Articular chondrocyte of knee joint (primary cell): ENCODE data around the gene UBE2J2. TPM values are rescaled to one million over a fixed set of nuclear protein-coding genes. Genes with fewer than 3 reads are reported as not detected.

Experiments used
- small RNA-seq: library from RNA; depleted of rRNA; stranded (forward); fragments of <200 nt; gene quantifications from one replicate; pipeline ENCODE3, GENCODE V24; 2012
- total RNA-seq: library from RNA; depleted of rRNA; stranded (reverse); fragments of >200 nt; gene quantifications from 2 replicates; pipeline ENCODE4 v1.2.3, GENCODE V29; 2012

UBE2J2 gene
- total RNA-seq = 26.9 and 30.3 TPM in 2 replicates

GRCh38 chr1:1273512-1274298 is at the start of gene UBE2J2:
Gene UBE2J2, minus strand, starts transcription at chr1:1273854. Its CDS starts 5,862 bp downstream, at chr1:1267992.

GRCh38 chr1:1307923-1308755 is 34.5 kb upstream of the UBE2J2 start, which contains the start of the genes ACAP3 and PUSL1:
Gene ACAP3, minus strand, starts transcription at chr1:1307930. Its CDS starts 115 bp downstream, at chr1:1307815.
Gene PUSL1, plus strand, starts transcription at chr1:1308597. Its CDS starts 47 bp downstream, at chr1:1308644.

GRCh38 chr1:1246577-1247340 is 26.9 kb downstream of the UBE2J2 start, which contains the start of gene C1QTNF12:
Gene C1QTNF12, minus strand, starts transcription at chr1:1246722. Its CDS starts 32 bp downstream, at chr1:1246690.

GRCh38 chr1:1232208-1232795 is 41.4 kb downstream of the UBE2J2 start, which contains the start of gene B3GALT6:
Gene B3GALT6, plus strand, starts transcription at chr1:1232237. Its CDS starts 42 bp downstream, at chr1:1232279.

GRCh38 chr1:1231400-1232207 is 42.0 kb downstream of the UBE2J2 start, which contains the start of gene SDF4:
Gene SDF4, minus strand, starts transcription at chr1:1232001. Its CDS starts 3,229 bp downstream, at chr1:1228772.

GRCh38 chr1:1213345-1214265 is 60.0 kb downstream of the UBE2J2 start, which contains the start of gene TNFRSF4:
Gene TNFRSF4, minus strand, starts transcription at chr1:1214153. Its CDS starts 26 bp downstream, at chr1:1214127.

GRCh38 chr1:1206376-1206965 is 67.2 kb downstream of the UBE2J2 start, which contains the start of gene TNFRSF18:
Gene TNFRSF18, minus strand, starts transcription at chr1:1206592. Its CDS starts 21 bp downstream, at chr1:1206571.

Small RNA genes within 50 kb of the gene (small RNA-seq; reads per million reads assigned to genes)
- not detected for gene MIR6726

Other genes with a start within 250 kb of the UBE2J2 start
- gene RNF223, start 199.5 kb downstream of the UBE2J2 start, total RNA-seq = not detected in 2 replicates
- 4.8 and 5.2 TPM in 2 replicates for gene C1orf159, start 157.8 kb downstream of the UBE2J2 start, total RNA-seq
- not detected in 2 replicates for gene TTLL10, start 100.0 kb downstream of the UBE2J2 start, total RNA-seq
- 0.32 and 0.39 TPM in 2 replicates for gene TNFRSF18, start 67.3 kb downstream of the UBE2J2 start, total RNA-seq
- 0.13 TPM in 1 of 2 replicates, not detected in the other for gene TNFRSF4, start 59.7 kb downstream of the UBE2J2 start, total RNA-seq
- 121 and 122 TPM in 2 replicates for gene SDF4, start 41.9 kb downstream of the UBE2J2 start, total RNA-seq
- gene B3GALT6, start 41.6 kb downstream of the UBE2J2 start, total RNA-seq = 16.3 and 18.9 TPM in 2 replicates
- 0.43 and 0.65 TPM in 2 replicates for gene C1QTNF12, start 27.1 kb downstream of the UBE2J2 start, total RNA-seq
- 0.76 and 0.78 TPM in 2 replicates for gene SCNN1D, start 6.6 kb upstream of the UBE2J2 start, total RNA-seq
- gene ACAP3, start 34.1 kb upstream of the UBE2J2 start, total RNA-seq = 19.2 and 24.7 TPM in 2 replicates
- gene PUSL1, start 34.7 kb upstream of the UBE2J2 start, total RNA-seq = 16.2 and 22.7 TPM in 2 replicates
- gene INTS11, start 50.8 kb upstream of the UBE2J2 start, total RNA-seq = 43.3 and 46.8 TPM in 2 replicates
- 10.3 and 12.6 TPM in 2 replicates for gene CPTP, start 50.9 kb upstream of the UBE2J2 start, total RNA-seq
- under 0.01 and 0.22 TPM in 2 replicates for gene TAS1R3, start 57.4 kb upstream of the UBE2J2 start, total RNA-seq
- 30.4 and 31.7 TPM in 2 replicates for gene DVL1, start 75.6 kb upstream of the UBE2J2 start, total RNA-seq
- gene MXRA8, start 84.7 kb upstream of the UBE2J2 start, total RNA-seq = 507 and 540 TPM in 2 replicates
- 60.2 and 63.8 TPM in 2 replicates for gene AURKAIP1, start 101.4 kb upstream of the UBE2J2 start, total RNA-seq
- gene CCNL2, start 125.5 kb upstream of the UBE2J2 start, total RNA-seq = 111 and 123 TPM in 2 replicates
- 96.8 and 105 TPM in 2 replicates for gene MRPL20, start 133.4 kb upstream of the UBE2J2 start, total RNA-seq
- gene ANKRD65, start 147.4 kb upstream of the UBE2J2 start, total RNA-seq = 1.7 and 2.9 TPM in 2 replicates
- gene VWA1, start 161.8 kb upstream of the UBE2J2 start, total RNA-seq = 2.6 and 4.1 TPM in 2 replicates
- under 0.01 and 0.13 TPM in 2 replicates for gene ATAD3C, start 175.8 kb upstream of the UBE2J2 start, total RNA-seq
- gene ATAD3B, start 197.9 kb upstream of the UBE2J2 start, total RNA-seq = 5.4 and 8.6 TPM in 2 replicates
- 7.9 and 21.6 TPM in 2 replicates for gene ATAD3A, start 238.3 kb upstream of the UBE2J2 start, total RNA-seq